ENCODE results near the gene ERCC3.
"Not testable (repeated sequence)": the region's sequence is repeated elsewhere in the genome, so short reads cannot be mapped to it uniquely, and the experiment has no call there.

The ERCC3 gene

GRCh38 chr2:127278959-127279358, 15.0 kb downstream of the ERCC3 start:
- no peak for DNase-seq

DNA sequence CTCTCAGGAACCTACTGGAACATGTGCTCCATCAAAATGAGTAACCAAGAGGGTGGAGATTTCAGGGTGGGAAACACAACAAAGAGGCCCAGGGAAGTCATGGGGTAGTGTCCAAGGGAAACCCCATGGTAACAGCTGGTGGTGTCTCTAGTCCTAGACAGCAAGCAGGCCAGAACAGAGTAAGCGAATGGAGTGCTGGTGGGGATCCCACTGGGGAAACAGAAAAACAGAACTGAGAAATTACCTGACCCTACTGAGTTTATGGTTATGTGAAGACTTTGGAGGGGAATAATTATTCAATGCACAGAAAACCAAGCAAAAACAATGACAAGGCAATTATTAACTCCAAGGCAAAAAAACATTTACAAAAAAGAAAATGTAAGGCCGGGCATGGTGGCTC, 16.9 kb downstream of the ERCC3 start:
- DNase-seq: no peak

- DNase-seq: no peak
Measured at GRCh38 chr2:127275789-127276188, 18.2 kb downstream of the ERCC3 start.

DNA sequence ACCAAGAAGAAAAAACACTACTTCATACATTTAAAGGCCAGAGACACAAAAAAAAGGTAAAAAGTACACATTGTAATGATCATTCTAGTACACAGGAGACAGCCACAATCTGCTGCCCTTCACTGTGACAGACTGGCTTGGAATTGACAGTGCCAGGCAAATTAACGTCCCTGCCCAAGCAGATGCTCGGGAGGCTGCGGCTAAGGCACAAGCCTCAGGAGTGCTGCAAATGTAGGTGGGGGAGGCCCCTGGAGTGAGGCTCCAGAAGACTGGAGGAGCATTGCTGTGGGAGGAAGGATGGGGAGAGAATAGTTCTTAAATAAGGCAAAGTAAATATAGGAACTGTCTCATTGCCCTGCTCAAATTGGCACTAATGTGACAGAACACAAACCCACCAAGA, 18.6 kb downstream of the ERCC3 start:
- DNase-seq: no peak

- no peak for DNase-seq
Measured at GRCh38 chr2:127270663-127271062, 23.3 kb downstream of the ERCC3 start.

DNA sequence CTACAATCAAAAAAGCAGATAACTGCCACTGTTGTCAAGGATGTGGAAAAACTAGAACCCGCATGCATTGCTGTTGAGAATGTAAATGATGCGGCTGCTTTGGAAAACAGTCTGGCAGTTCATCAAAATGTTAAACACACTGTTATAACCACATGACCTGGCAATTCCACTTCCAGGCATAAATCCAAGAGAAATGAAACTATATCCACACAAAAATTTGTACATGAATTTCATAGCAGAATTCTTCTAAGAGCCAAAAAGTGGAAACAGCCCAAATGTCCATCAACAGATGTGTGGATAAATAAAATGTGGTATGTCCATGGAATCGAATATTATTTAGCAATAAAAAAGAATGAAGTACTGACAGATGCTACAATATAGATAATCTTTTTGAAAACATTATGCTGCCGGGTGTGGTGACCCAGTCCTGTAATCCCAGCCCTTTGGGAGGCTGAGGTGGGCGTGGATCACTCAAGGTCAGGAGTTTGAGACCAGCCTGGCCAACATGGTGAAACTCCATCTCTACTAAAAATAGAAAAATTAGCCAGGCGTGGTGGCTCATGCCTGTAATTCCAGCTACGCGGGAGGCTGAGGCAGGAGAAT, 32.0 kb downstream of the ERCC3 start:
- DNase-seq: no peak

DNA sequence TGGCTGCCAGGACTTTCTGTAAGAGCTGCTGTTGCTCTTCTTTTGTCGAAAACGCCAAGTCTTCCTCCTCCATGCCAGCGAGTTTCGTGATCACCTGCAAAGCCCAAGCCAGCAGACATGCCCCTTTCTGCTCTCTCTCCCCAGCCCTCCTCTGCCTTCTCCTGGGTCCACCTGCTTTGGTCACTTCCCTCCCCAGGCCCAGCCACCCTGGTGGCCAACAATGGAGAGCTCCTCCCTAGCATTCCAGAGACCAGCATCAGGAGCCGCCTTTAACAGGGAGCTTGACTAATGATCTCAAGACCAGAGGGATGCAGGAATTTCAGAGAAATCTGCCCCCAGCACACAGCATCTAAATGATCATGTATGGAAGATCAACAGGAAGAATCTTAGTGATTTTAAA, 34.6 kb downstream of the ERCC3 start:
- no peak for DNase-seq

DNA sequence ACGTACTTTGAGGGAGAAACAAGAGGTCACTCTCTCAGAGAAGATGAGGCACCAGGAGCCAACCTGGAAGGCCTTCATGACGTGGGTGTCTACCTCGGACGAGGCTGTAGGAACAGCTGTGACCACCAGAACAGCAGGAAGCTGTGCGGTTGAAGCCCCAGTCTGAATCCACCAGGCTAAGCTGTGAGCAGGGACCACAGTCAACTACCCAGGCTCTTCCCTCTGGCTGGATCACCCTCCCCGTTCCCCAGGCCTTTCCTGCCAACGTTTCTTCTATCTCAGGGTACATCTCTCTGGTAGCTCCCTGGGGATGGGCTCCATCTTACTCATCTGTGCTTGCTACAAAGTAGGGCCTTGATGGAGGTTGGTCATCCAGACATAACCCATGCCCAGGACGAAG, 37.1 kb downstream of the ERCC3 start:
- no peak for DNase-seq

DNA sequence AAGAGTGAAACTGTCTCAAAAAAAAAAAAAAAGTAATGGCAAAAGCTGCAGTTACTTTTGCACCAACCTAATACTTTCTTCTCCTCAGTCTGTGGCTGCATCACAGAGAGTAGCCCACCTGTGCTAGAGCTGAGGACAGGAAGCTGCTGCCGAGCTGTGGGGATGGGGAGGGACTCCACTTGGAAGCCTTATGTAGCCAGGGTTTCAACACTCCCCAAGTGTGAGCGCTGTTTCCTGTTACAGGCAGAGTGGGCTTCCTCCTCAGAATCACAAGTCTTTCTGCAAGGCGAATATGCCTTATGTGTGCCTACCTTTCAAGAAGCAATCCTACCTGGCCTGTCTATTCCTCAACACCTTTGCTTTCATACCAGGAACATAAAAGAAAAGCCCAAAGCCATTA, 37.6 kb downstream of the ERCC3 start:
- DNase-seq: no peak

- no peak for DNase-seq
Measured at GRCh38 chr2:127255721-127256120, 38.2 kb downstream of the ERCC3 start.

- no peak for DNase-seq
Measured at GRCh38 chr2:127255146-127255545, 38.8 kb downstream of the ERCC3 start.

DNA sequence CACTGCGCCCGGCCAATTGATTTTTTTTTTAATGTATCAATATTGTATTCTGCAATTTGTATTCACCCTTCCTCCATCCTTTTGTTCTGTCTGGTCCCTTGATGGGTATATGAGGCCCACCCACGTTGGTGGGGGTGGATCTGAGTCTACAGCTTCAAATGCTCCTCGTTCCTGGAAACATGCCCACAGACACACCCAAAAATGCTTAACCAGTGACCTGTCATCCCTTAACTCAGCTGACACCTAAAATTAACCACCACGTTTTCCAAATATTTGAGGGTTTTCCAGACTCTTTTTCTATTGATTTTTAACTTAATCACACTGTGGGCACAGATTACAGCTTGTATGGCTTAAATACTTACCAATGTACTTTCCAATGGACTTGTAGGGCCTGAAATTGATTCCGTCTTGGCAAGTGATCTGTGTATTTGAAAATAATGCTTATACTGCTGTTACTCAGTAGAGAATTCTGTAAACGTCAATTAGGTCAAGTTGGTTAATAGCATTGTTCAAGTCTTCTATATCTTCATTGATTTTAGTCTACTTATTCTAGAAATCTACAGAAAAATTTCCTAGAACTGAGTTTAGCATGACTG, 39.5 kb downstream of the ERCC3 start:
- no peak for DNase-seq

DNA sequence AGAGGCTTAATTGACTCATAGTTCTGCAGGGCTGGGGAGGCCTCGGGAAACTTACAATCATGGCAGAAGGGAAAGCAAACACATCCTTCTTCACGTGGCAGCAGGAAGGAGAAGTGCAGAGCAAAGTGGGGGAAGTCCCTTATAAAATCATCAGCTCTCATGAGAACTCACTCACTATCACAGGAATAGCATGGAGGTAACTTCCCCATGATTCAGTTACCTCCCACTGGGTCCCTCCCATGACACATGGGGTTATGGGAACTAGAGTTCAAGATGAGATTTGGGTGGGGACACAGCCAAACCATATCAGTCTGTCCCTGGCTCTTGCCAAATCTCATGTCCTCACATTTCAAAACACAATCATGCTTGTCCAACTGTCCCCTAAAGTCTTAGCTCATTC, 52.8 kb downstream of the ERCC3 start:
- not testable (repeated sequence) for DNase-seq

- DNase-seq: no peak
Measured at GRCh38 chr2:127239395-127239794, 54.5 kb downstream of the ERCC3 start.

DNA sequence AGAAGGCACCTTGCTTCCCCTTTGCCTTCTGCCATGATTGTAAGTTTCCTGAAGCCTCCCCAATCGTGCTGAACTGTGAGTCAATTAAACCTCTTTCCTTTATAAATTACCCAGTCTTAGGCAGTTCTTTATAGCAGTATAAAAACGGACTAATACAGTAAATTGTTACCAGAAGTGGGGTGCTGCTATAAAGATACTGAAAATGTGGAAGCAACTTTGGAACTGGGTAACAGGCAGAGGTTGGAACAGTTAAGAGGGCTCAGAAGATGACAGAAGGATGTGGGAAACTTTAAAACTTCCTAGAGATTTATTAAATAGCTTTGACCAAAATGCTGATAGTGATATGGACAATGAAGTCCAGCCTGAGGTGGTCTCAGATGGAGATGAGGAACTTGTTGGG, 56.2 kb downstream of the ERCC3 start:
- not testable (repeated sequence) for DNase-seq

DNA sequence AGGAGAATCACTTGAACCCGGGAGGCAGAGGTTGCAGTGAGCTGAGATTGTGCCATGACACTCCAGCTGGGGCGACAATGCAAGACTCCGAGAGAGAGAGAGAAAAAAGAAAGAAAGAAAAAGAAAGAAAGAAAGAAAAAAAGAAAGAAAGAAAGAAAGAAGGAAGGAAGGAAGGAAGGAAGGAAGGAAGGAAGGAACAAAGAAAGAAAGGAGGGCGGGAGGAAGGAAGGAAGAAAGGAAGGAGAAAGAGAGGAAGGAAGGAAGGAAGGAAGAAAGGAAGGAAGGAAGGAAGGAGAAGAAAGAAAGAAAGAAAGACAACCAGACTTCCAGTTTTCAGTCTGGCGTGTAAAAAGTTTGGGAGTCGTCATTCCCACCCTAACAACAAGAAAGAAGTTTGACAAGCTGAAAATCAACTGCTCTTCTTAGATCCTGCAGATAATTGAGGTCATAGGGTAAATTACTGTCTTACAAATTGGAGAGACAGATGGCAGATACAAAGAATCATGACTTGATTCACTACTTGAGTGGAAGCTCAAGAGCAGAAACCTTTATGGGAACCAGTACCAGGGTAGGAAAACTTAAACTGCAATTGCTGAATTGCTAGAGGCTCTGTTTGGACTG, 58.8 kb downstream of the ERCC3 start:
- DNase-seq: no peak

DNA sequence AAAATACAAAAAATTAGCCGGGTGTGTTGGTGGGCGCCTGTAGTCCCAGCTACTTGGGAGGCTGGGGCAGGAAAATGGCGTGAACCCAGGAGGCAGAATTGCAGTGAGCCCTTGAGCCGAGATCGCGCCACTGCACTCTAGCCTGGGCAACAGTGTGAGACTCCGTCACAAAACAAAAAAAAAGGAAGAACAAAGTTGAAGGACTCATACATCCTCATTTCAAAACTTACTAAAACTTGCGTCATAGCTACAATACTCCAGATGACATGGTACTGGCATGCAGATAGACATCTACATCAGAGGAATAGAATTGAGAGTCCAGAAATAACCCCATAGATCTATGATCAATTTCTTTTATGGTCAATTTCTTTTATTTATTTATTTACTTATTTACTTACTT, 60.2 kb downstream of the ERCC3 start:
- DNase-seq: no peak

DNA sequence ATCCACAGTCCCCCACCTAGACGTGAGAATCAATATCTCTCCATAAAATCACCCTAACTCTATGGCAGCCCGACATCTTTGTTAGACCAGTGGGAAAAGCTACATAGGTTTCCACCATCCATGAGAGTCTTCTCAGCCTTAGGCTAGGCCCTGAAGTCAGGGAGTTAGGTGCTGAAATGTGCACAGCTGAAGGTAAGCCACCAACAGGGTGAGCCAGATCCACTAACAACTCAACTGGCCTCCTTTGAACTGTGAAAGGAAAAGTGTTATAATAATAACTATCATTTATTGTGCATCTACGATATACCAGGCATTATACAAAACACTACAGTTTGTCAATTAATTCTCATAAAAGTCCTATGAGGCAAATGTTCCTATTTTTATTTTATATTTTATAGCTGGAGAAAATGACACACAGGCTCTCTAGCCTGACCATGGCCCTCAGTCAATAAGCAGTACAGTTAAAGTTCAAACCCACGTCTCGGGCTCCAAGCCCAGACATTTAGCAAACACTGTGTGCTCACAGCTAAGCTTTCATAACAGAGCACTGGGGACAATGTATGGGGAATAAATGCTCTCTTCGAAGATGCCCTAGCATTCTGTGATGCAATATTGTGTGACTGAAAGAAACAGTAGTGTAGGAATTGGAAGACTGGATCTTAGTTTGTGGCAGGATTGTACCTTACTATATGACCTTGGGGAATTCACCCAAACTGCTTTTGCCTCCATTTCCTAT, 62.6 kb downstream of the ERCC3 start:
- DNase-seq: no peak

GRCh38 chr2:127229555-127229954, 64.4 kb downstream of the ERCC3 start:
- no peak for DNase-seq

- no peak for DNase-seq
Measured at GRCh38 chr2:127228102-127228501, 65.8 kb downstream of the ERCC3 start.

- not testable (repeated sequence) for DNase-seq
Measured at GRCh38 chr2:127227264-127227660, 66.7 kb downstream of the ERCC3 start.

GRCh38 chr2:127226520-127227263, 67.3 kb downstream of the ERCC3 start:
- no peak for DNase-seq

DNA sequence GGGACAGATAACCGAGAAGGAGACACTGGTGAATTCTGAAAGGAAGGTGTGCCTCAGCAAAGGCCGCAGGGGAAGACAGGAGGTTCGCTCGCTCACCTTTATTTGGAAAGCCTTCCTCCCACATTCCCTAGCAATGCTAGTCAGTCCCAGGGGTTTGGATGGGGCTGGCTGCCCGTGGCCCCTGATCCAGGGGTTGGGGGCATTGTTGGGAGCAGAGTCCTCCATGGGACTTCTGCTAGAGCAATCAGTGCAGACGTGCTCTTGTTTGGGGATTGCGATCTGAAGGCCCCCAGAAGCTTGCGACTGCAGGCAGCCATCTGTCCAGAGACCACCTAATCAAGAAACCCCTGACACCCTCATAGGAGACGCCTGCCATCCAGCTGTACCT, 67.8 kb downstream of the ERCC3 start:
- DNase-seq: no peak

Measured in CD4-positive, alpha-beta T cell treated with Interleukin-21 for 1 hour (primary cell).